HEK293 (cell line): ENCODE measurements around the gene UBA52.

Experiments
- GLIS2 ChIP-seq: fragments of 450-650 bp; formaldehyde crosslinking; IDR thresholded peaks from 2 replicates; pipeline ENCODE4 v1.5.1; 2016; ENCODE audit warnings: missing biosample characterization, missing genetic modification characterization
- KLF10 ChIP-seq: fragments of 450-650 bp; IDR thresholded peaks from 2 replicates; pipeline ENCODE4 v1.5.1; 2018; ENCODE audit warnings: missing biosample characterization, mild to moderate bottlenecking, missing genetic modification characterization
- KLF8 ChIP-seq: fragments of 450-650 bp; formaldehyde crosslinking; IDR thresholded peaks from 2 replicates; pipeline ENCODE4 v1.5.1; 2016; ENCODE audit warnings: missing biosample characterization, missing genetic modification characterization
- REPIN1 ChIP-seq: fragments of 450-650 bp; formaldehyde crosslinking; IDR thresholded peaks from 2 replicates; pipeline ENCODE4 v1.5.1; 2017; ENCODE audit warnings: missing biosample characterization, missing genetic modification characterization, low read depth
- SCRT2 ChIP-seq: fragments of 450-650 bp; formaldehyde crosslinking; IDR thresholded peaks from 2 replicates; pipeline ENCODE4 v1.5.1; 2016; ENCODE audit warnings: missing biosample characterization, missing genetic modification characterization
- ZBTB17 ChIP-seq: fragments of 450-650 bp; formaldehyde crosslinking; IDR thresholded peaks from 2 replicates; pipeline ENCODE4 v1.5.1; 2016; ENCODE audit warnings: missing biosample characterization, missing genetic modification characterization
- ZNF174 ChIP-seq: fragments of 450-650 bp; formaldehyde crosslinking; IDR thresholded peaks from 2 replicates; pipeline ENCODE4 v1.5.0; 2017; ENCODE audit warnings: missing biosample characterization, mild to moderate bottlenecking, missing genetic modification characterization
- ZNF175 ChIP-seq: fragments of 450-650 bp; formaldehyde crosslinking; IDR thresholded peaks from 2 replicates; pipeline ENCODE4 v1.5.1; 2016; ENCODE audit warnings: missing biosample characterization, missing genetic modification characterization
- ZNF2 ChIP-seq: fragments of 450-650 bp; formaldehyde crosslinking; IDR thresholded peaks from 2 replicates; pipeline ENCODE4 v1.5.1; 2016; ENCODE audit warnings: missing biosample characterization, missing genetic modification characterization
- ZNF221 ChIP-seq: fragments of 450-650 bp; formaldehyde crosslinking; IDR thresholded peaks from 2 replicates; pipeline ENCODE4 v1.5.1; 2017; ENCODE audit warnings: missing biosample characterization, missing genetic modification characterization, borderline replicate concordance
- ZNF292 ChIP-seq: fragments of 450-650 bp; formaldehyde crosslinking; IDR thresholded peaks from 2 replicates; pipeline ENCODE4 v1.5.1; 2016; ENCODE audit warnings: low read depth, missing biosample characterization, missing genetic modification characterization, borderline replicate concordance
- ZNF366 ChIP-seq: fragments of 450-650 bp; formaldehyde crosslinking; conservative IDR thresholded peaks from 2 replicates; pipeline ENCODE4 v1.5.1; 2016; ENCODE audit warnings: missing biosample characterization, missing genetic modification characterization
- ZNF433 ChIP-seq: fragments of 450-650 bp; formaldehyde crosslinking; IDR thresholded peaks from 2 replicates; pipeline ENCODE4 v1.5.1; 2016; ENCODE audit warnings: missing biosample characterization, missing genetic modification characterization, low read depth
- ZNF510 ChIP-seq: fragments of 450-650 bp; formaldehyde crosslinking; IDR thresholded peaks from 2 replicates; pipeline ENCODE4 v1.5.1; 2018; ENCODE audit warnings: mild to moderate bottlenecking, missing genetic modification characterization, missing biosample characterization; ENCODE audit not compliant: insufficient replicate concordance
- ZNF521 ChIP-seq: fragments of 450-650 bp; formaldehyde crosslinking; IDR thresholded peaks from 2 replicates; pipeline ENCODE4 v1.5.1; 2017; ENCODE audit warnings: missing biosample characterization, mild to moderate bottlenecking, missing genetic modification characterization
- ZNF560 ChIP-seq: fragments of 450-650 bp; formaldehyde crosslinking; IDR thresholded peaks from 2 replicates; pipeline ENCODE4 v1.5.1; 2017; ENCODE audit warnings: missing biosample characterization, missing genetic modification characterization, borderline replicate concordance
- ZNF561 ChIP-seq: fragments of 450-650 bp; IDR thresholded peaks from 2 replicates; pipeline ENCODE4 v1.5.1; 2018; ENCODE audit warnings: missing biosample characterization, missing genetic modification characterization, borderline replicate concordance
- ZNF596 ChIP-seq: fragments of 450-650 bp; IDR thresholded peaks from 2 replicates; pipeline ENCODE4 v1.5.0; 2018; ENCODE audit warnings: missing biosample characterization, mild to moderate bottlenecking, missing genetic modification characterization, moderate library complexity
- ZNF658 ChIP-seq: fragments of 450-650 bp; formaldehyde crosslinking; IDR thresholded peaks from 2 replicates; pipeline ENCODE4; 2016; ENCODE audit warnings: missing biosample characterization, missing genetic modification characterization
- ZXDB ChIP-seq: fragments of 450-650 bp; formaldehyde crosslinking; IDR thresholded peaks from 2 replicates; pipeline ENCODE4 v1.5.1; 2016; ENCODE audit warnings: missing biosample characterization, missing genetic modification characterization
- TF ChIP-seq, protein P1 (sequence below): fragments of 450-650 bp; formaldehyde crosslinking; conservative IDR thresholded peaks from 2 replicates; pipeline ENCODE4 v1.5.1; 2016; ENCODE audit warnings: low read depth, missing biosample characterization, missing genetic modification characterization
- TF ChIP-seq, protein P2 (sequence below): fragments of 450-650 bp; formaldehyde crosslinking; IDR thresholded peaks from 2 replicates; pipeline ENCODE4 v1.5.1; 2016; ENCODE audit warnings: missing biosample characterization, missing genetic modification characterization
- TF ChIP-seq, protein P3 (sequence below): fragments of 450-650 bp; formaldehyde crosslinking; IDR thresholded peaks from 2 replicates; pipeline ENCODE4 v1.5.1; 2016; ENCODE audit warnings: missing biosample characterization, missing genetic modification characterization
- TF ChIP-seq, protein P4 (sequence below): fragments of 450-650 bp; formaldehyde crosslinking; conservative IDR thresholded peaks from 2 replicates; pipeline ENCODE4 v1.5.1; 2016; ENCODE audit warnings: low read depth, missing biosample characterization, missing genetic modification characterization
- TF ChIP-seq, protein P5 (sequence below): fragments of 450-650 bp; formaldehyde crosslinking; IDR thresholded peaks from 2 replicates; pipeline ENCODE4 v1.5.1; 2017; ENCODE audit warnings: missing biosample characterization, missing genetic modification characterization
- TF ChIP-seq, protein P6 (sequence below): fragments of 450-650 bp; formaldehyde crosslinking; IDR thresholded peaks from 2 replicates; pipeline ENCODE4 v1.5.1; 2016; ENCODE audit warnings: missing biosample characterization, missing genetic modification characterization

Gene UBA52

DNA sequence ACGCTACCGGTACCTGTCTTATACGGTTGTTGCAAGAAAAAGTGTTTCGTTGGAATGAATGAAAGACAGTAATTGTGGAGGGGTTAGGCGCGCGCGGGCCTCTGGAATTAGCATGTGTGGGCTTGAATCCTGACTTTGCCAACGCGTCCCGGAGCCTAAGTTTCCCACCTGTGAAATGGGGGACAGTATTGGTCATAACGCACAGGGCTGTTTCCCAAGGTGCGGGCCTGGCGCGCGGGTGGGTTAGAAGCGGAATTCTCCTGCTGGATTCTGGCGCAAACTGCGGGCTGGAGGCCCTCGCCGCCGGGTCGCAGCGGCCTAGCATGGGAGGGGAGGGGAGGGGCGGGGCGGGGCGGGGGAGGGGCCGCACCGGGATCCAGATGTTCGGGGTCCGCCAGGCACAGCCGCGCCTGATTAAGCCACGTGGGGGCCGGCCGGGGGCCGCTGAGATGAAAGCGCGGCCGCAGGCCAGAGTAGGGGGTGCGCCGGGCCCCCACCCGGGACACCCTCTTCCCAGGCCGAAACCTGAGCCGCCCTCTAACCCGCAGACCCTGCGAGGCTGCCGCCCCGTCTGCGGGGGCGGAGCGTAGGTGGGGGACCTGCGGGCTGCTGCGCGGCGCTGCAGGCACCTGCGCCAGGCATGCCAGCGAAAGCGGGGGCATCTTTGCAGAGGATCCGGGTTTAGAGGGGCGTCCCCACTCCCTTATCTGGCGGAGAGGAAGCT is 39.8 kb downstream of the UBA52 start (continued):
- TF ChIP-seq, protein P1, sequence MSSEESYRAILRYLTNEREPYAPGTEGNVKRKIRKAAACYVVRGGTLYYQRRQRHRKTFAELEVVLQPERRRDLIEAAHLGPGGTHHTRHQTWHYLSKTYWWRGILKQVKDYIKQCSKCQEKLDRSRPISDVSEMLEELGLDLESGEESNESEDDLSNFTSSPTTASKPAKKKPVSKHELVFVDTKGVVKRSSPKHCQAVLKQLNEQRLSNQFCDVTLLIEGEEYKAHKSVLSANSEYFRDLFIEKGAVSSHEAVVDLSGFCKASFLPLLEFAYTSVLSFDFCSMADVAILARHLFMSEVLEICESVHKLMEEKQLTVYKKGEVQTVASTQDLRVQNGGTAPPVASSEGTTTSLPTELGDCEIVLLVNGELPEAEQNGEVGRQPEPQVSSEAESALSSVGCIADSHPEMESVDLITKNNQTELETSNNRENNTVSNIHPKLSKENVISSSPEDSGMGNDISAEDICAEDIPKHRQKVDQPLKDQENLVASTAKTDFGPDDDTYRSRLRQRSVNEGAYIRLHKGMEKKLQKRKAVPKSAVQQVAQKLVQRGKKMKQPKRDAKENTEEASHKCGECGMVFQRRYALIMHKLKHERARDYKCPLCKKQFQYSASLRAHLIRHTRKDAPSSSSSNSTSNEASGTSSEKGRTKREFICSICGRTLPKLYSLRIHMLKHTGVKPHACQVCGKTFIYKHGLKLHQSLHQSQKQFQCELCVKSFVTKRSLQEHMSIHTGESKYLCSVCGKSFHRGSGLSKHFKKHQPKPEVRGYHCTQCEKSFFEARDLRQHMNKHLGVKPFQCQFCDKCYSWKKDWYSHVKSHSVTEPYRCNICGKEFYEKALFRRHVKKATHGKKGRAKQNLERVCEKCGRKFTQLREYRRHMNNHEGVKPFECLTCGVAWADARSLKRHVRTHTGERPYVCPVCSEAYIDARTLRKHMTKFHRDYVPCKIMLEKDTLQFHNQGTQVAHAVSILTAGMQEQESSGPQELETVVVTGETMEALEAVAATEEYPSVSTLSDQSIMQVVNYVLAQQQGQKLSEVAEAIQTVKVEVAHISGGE (tag by site-specific recombination): no peak
- no peak for TF ChIP-seq ZNF366
- no peak for TF ChIP-seq KLF8 (tag by site-specific recombination)
- TF ChIP-seq, protein P2, sequence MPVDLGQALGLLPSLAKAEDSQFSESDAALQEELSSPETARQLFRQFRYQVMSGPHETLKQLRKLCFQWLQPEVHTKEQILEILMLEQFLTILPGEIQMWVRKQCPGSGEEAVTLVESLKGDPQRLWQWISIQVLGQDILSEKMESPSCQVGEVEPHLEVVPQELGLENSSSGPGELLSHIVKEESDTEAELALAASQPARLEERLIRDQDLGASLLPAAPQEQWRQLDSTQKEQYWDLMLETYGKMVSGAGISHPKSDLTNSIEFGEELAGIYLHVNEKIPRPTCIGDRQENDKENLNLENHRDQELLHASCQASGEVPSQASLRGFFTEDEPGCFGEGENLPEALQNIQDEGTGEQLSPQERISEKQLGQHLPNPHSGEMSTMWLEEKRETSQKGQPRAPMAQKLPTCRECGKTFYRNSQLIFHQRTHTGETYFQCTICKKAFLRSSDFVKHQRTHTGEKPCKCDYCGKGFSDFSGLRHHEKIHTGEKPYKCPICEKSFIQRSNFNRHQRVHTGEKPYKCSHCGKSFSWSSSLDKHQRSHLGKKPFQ: no peak
- no peak for TF ChIP-seq ZNF560 (tag by site-specific recombination)
- no peak for TF ChIP-seq ZNF658
- no peak for TF ChIP-seq ZNF174 (tag by site-specific recombination)
- no peak for TF ChIP-seq ZNF221 (tag by site-specific recombination)
- TF ChIP-seq, protein P3, sequence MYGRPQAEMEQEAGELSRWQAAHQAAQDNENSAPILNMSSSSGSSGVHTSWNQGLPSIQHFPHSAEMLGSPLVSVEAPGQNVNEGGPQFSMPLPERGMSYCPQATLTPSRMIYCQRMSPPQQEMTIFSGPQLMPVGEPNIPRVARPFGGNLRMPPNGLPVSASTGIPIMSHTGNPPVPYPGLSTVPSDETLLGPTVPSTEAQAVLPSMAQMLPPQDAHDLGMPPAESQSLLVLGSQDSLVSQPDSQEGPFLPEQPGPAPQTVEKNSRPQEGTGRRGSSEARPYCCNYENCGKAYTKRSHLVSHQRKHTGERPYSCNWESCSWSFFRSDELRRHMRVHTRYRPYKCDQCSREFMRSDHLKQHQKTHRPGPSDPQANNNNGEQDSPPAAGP (tag by site-specific recombination): no peak
- no peak for TF ChIP-seq ZNF175 (tag by site-specific recombination)
- TF ChIP-seq REPIN1 (tag by site-specific recombination): no peak
- TF ChIP-seq ZNF596 (tag by site-specific recombination): no peak
- TF ChIP-seq KLF10 (tag by site-specific recombination): peak; percentile 31; the same call in 1 of the 2 replicates
- TF ChIP-seq, protein P4, sequence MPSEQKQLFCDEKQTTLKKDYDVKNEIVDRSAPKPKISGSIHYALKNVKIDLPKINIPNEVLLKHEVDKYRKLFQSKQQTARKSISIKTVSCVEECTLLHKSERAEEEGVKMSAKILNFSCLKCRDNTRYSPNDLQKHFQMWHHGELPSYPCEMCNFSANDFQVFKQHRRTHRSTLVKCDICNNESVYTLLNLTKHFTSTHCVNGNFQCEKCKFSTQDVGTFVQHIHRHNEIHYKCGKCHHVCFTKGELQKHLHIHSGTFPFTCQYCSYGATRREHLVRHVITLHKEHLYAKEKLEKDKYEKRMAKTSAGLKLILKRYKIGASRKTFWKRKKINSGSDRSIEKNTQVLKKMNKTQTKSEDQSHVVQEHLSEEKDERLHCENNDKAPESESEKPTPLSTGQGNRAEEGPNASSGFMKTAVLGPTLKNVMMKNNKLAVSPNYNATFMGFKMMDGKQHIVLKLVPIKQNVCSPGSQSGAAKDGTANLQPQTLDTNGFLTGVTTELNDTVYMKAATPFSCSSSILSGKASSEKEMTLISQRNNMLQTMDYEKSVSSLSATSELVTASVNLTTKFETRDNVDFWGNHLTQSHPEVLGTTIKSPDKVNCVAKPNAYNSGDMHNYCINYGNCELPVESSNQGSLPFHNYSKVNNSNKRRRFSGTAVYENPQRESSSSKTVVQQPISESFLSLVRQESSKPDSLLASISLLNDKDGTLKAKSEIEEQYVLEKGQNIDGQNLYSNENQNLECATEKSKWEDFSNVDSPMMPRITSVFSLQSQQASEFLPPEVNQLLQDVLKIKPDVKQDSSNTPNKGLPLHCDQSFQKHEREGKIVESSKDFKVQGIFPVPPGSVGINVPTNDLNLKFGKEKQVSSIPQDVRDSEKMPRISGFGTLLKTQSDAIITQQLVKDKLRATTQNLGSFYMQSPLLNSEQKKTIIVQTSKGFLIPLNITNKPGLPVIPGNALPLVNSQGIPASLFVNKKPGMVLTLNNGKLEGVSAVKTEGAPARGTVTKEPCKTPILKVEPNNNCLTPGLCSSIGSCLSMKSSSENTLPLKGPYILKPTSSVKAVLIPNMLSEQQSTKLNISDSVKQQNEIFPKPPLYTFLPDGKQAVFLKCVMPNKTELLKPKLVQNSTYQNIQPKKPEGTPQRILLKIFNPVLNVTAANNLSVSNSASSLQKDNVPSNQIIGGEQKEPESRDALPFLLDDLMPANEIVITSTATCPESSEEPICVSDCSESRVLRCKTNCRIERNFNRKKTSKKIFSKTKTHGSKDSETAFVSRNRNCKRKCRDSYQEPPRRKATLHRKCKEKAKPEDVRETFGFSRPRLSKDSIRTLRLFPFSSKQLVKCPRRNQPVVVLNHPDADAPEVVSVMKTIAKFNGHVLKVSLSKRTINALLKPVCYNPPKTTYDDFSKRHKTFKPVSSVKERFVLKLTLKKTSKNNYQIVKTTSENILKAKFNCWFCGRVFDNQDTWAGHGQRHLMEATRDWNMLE (tag by site-specific recombination): no peak
- no peak for TF ChIP-seq ZNF510
- TF ChIP-seq ZXDB (tag by site-specific recombination): peak; percentile 95
- TF ChIP-seq ZNF561: no peak
- TF ChIP-seq ZNF521 (tag by site-specific recombination): no peak
- TF ChIP-seq, protein P5, sequence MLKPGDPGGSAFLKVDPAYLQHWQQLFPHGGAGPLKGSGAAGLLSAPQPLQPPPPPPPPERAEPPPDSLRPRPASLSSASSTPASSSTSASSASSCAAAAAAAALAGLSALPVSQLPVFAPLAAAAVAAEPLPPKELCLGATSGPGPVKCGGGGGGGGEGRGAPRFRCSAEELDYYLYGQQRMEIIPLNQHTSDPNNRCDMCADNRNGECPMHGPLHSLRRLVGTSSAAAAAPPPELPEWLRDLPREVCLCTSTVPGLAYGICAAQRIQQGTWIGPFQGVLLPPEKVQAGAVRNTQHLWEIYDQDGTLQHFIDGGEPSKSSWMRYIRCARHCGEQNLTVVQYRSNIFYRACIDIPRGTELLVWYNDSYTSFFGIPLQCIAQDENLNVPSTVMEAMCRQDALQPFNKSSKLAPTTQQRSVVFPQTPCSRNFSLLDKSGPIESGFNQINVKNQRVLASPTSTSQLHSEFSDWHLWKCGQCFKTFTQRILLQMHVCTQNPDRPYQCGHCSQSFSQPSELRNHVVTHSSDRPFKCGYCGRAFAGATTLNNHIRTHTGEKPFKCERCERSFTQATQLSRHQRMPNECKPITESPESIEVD (tag by site-specific recombination): no peak
- no peak for TF ChIP-seq ZBTB17 (tag by site-specific recombination)
- no peak for TF ChIP-seq ZNF292 (tag by site-specific recombination)
- TF ChIP-seq ZNF2 (tag by site-specific recombination): no peak
- no peak for TF ChIP-seq SCRT2 (tag by site-specific recombination)
- peak; percentile 66 for TF ChIP-seq GLIS2
- TF ChIP-seq, protein P6, sequence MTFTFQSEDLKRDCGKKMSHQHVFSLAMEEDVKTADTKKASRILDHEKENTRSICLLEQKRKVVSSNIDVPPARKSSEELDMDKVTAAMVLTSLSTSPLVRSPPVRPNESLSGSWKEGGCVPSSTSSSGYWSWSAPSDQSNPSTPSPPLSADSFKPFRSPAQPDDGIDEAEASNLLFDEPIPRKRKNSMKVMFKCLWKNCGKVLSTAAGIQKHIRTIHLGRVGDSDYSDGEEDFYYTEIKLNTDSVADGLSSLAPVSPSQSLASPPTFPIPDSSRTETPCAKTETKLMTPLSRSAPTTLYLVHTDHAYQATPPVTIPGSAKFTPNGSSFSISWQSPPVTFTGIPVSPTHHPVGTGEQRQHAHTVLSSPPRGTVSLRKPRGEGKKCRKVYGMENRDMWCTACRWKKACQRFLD (tag by site-specific recombination): no peak
- TF ChIP-seq ZNF433 (tag by site-specific recombination): no peak
